OCI-M2 (cell line): ENCODE data around the gene ZNF212.

Experiments
- DNase-seq: peaks from one replicate; lab custom pipeline; 2025; ENCODE audit not compliant: unreplicated experiment; lab: John Stamatoyannopoulos, UW

The ZNF212 gene

DNA sequence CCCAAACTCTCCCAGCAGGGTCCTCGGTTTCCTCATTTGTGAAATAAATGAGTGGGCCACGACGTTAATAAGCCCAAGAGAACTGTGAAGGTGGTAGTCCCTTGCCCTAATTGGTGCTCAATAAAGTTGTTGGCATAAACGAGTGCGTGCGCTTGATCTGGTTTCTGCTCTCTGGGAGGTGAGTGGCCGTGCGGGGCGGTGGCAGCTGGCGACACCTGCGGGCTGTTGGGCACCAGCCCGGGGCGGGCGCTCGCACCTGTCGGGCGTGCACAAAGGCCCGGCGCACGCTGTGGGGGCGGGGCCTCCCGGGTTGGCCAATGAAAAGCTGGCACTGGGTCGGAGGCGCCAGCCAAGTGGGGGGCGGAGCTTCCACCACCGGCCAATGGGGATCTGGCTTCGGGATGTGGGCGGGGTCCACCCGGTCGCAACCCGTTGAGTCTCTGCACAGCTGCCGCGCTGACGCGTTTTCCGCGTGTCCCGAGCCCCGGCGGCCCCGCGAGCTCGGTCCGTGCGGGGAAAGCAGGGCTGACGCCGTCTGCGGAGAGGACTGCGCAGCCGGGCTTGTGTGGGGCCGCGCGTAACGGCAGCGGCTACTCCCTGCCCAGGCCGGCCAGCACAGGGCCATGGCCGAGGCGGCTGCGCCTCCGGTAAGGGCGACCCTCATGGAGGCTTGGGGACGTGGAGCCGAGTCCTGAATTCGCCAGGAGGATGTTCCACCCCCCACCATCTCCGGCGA, 45.6 kb downstream of the ZNF212 start:
- peak; percentile 95 for DNase-seq

DNA sequence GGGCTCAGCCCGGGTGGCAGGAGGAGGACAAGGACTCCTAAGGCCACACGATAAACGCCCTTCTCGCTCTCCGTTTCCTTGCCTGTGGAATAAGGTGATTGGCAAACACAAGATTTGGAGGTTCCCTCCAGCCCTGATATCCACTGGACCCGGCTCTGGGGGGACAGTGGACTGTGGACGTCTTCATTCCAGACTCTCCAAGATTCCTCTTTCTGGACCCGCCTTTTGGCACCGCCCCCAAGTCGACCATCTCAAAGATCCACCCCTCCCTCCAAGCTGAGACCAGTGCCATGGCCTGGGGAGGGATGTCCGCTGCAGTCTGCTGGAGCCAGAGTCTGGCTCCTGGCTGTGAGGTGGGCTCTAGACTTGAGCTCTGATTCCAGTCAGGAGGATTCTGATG, 46.2 kb downstream of the ZNF212 start:
- no peak for DNase-seq

- DNase-seq: no peak
Measured at GRCh38 chr7:149286811-149287400, 47.5 kb downstream of the ZNF212 start.

DNA sequence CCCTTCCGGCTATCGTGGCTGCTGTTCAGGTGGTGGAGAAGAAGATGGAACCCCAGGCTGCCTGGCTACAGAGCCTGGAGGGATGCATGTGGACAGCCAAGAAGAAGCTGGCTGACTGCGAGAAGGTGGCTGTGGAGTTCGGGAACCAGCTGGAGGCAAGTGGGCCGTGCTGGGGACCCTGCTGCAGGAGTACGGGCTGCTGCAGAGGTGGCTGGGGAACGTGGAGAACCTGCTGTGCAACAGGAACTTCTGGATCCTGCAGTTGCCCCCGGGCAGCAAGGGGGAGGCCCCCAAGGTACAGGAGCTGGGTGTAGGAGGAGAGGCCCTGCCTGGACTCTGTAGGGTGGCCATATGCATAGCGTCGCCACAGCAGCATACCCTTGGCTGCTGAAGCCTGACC, 48.2 kb downstream of the ZNF212 start:
- DNase-seq: no peak

DNA sequence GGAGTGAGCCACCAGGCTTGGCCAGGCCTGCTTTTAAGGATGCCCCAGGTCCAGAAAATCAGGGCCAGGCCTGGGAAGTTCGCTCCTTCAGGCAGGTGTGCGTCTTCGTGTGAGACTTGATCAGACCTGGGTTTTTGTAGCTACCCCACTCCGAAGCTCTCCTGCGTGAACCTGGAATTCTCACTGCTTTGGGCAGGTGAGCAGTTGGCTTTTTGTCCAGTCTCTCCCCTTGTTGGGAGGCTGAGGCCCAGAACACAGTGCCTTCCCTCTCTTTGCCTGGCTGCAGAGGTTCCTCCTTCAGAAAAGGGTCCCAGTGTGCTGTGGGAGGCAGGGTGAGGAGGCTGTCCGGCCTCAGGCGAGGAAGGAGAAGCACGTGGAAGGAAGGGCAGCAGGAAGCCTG, 49.8 kb downstream of the ZNF212 start:
- DNase-seq: no peak

GRCh38 chr7:149289856-149290255, 50.4 kb downstream of the ZNF212 start:
- DNase-seq: no peak

DNA sequence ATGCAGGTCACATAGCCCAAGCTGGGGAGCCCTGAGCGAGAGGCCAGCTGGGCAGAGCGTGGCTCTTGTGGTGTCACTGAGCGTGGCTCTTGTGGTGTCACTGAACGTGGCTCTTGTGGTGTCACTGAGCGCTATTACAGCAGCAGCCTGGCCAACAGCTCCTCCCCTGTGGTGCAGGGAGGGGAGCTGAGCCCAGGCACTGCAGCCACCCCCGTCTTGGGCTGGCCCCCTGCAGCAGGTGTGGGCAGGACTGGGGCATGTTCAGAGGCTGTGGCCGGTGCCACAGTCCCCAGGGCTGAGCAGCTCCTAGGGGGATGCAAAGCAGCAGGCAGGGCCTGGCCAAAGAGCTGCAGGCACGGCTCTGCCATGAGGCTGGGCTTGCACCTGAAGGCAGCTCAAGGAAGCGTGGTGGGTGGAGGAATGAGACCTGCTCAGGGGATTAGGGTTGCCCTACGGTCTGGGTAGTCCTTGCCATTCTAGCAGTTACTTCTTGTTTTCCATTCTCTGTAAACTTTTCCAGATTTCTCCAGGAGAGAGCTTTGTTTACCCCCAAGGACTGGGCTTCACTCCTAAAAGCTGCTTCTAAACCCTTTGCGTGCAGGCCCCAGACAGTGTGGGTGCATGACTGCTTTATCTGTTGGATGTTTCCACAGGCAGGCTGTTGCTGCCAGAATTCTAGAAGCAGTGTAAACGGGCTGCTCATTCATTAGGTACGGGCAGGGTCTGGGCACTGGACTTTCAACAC, 51.8 kb downstream of the ZNF212 start:
- DNase-seq: no peak

DNA sequence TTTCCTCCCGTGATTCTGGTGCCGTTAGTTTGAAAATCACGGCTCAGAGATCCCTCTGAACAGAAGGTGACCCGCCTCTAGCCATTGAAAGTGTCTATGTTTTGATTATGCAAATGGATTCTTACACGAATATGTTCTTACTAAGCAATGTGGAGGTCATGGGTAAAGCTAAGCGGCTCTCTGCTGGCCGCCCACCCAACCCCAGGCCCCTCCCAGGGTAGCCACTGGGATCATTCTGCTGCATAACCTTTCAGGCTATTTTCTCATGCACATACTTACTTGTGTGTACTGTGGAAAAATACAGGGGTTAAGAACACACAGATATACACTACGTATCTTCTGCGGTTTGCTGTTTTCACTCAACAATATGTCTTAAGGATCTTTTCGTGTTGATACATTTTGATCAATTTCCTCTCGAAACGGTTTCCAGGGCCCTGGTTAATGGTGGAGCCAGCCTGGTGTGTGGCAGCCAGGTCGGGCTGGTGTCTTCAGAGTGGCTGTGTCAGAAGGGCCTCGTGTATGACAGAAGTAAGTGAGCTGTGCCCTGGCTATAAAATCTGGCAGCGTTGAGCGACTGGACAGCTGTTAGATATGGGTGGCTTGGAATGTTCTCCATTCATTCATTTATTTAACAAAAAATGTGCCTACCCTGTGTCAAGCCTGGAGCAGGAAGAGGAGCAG, 52.5 kb downstream of the ZNF212 start:
- DNase-seq: no peak

- DNase-seq: no peak
Measured at GRCh38 chr7:149292462-149292823, 53.0 kb downstream of the ZNF212 start.

GRCh38 chr7:149293338-149293737, 53.9 kb downstream of the ZNF212 start:
- no peak for DNase-seq

DNA sequence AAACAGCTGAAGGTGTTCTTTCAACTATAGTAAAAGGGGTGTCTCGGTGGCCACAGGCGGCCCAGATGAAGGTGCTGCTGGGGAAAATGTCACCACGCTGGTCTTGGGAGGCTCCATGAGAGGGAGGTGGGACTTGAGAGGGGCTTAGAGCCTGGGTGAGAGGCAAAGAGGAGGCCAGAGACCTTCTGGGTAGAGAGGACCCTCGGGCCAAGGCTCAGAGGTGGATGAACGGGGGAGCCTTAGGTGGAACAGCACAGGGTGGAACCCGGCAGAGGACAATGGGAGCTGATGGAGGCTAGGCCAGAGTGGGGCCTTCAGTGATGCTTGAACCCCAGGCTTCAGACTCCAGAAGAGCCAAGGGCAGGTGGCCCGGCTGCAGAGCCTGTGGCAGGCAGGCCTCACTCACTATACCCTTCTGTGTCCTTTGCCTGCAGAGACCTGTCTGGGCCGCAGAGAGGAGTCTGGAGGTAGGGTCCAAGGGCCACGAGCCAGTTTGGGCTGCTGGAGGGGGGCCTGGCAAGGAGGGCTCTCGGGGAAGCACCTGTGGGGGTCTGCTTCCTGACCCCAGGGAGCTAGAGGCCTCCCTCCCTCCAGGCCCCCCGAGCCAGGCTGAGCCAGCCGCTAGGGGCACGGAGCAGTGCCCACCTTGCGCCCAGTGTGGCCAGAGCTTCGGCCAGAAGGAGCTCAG, 54.6 kb downstream of the ZNF212 start:
- DNase-seq: no peak

DNA sequence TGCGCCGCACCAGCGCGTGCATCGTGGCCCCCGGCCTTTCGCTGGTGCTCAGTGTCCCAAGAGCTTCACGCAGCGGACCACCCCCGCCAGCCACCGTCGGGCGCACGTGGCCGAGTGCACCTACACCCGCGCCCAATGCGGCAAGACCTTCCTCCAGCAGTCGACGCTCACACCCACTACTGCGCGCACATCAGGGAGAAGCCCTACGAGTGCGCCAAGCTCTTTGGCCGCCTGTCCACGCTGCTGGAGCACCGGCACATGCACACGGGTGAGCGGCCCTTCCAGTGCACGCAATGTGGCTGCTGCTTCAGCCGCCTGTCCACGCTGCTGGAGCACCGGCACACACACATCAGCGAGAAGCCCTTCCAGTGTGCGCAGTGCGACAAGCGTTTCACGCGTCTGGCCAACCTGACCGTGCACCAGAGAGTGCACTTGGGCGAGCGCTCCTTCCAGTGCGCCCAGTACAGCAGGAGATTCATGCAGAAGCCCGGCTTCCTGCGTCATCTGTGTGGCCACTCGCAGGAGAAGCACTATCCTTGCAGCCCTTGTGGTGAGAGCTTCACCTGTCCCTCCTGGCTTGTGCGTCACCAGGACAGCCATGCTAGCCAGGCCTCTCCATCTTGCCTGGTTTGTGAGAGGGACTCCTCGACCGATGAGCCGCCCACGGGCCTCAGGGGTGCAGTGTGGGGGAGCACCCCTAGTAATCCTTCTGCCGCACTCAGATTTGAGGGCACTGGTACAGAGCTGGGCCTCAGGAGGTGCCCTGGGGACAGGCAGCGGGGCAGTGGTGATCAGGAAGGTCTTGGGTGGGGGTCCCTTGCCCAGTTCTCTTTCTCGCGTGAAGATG, 55.4 kb downstream of the ZNF212 start:
- DNase-seq: no peak

DNA sequence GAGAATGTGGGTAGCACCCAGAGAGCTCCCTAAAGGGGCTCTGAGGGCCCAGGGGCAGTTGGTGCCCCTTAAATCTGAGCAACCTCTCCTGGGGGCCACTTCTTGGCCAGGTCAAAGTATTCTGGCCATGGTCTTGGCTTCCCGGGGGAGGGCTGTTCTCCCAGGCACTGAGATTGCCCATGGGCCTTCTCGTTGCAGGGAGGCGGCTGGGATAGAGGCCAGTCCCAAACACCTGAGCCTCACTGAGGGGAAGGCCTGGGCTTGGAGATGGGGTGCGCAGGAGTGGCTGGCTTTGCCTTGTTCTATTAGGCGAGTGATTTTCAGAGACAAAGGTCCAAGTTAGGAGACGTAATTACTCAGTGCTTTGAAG, 56.0 kb downstream of the ZNF212 start:
- no peak for DNase-seq

GRCh38 chr7:149296368-149296767, 56.9 kb downstream of the ZNF212 start:
- no peak for DNase-seq

DNA sequence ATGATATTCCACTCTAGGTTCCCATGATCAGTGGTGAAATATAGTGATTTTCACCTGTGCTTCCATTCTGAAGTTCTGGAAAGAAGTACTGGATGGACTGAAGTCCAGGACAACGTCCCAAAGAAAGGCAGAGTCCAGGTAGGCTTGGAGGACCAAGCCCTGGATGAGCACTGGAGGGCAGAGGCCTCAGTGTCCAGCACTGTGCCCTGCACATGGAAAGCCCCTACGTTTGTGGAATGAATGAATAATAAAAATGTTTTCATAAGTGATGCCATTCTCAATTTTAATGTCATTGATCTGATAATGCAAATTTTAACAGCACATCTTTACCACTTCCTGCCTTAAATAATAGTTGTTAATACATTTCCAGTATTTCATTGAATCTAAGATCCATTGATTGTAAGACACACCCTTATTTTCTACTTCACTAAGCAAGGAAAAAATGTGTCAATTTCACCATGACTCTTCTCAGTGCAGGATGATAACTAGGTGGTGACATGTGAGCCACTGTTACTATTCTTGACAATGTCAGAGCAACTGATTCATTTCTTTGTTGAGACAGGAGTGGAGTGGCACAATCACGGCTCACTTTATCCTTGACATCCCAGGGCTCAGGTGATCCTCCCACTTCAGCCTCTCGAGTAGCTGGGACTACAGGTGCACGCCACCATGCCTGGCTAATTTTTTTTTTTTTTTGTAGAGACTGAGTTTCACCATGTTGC, 57.7 kb downstream of the ZNF212 start:
- no peak for DNase-seq

DNA sequence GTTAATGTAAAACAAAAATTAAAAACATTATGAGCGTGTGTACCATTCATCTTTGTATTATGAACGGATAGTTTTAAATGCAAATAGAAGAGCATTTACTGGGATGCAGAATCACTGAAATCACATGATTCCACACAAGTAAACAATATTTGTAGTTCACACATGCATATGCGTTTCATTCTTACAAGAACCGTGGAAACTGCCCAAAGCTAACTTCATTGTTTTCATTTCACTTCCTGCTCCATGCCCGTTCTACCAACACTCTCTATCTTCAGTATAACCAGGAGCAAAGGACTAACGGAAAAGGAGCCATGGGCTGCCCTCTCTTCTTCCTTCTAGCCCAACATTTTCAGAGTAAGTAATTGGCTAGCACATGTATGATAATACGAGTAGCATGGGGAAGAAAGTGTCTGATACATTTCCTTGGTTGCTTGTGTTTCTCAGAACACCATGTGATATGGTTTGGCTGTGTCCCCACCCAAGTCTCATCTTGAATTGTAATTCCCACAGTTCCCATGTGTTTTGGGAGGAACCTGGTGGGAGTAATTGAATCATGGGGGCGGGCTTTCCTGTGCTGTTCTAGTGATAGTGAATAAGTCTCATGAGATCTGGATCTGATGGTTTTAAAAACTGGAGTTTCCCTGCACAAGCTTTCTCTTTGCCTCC, 61.3 kb downstream of the ZNF212 start:
- no peak for DNase-seq

- no peak for DNase-seq
Measured at GRCh38 chr7:149302222-149302621, 62.8 kb downstream of the ZNF212 start.

- no peak for DNase-seq
Measured at GRCh38 chr7:149302865-149303264, 63.4 kb downstream of the ZNF212 start.

- DNase-seq: no peak
Measured at GRCh38 chr7:149304006-149304405, 64.6 kb downstream of the ZNF212 start.
